HepG2 (cell line): ENCODE measurements around the gene PJA1. TPM values are rescaled to one million over a fixed set of nuclear protein-coding genes. Genes with fewer than 3 reads are reported as not detected.

Experiments used
- CHD4 ChIP-seq: fragments of 200-600 bp; sonication (generic); IDR thresholded peaks from 2 replicates; pipeline ENCODE4 v1.7.0; 2017; ENCODE audit warnings: mild to moderate bottlenecking, low read length, borderline replicate concordance
- HOXA7 ChIP-seq: sonication (generic); formaldehyde crosslinking; IDR thresholded peaks from 2 replicates; pipeline ENCODE4 v1.8.1; 2022; ENCODE audit warnings: mild to moderate bottlenecking, missing genetic modification reagents, moderate library complexity
- KDM3A ChIP-seq: IDR thresholded peaks from 2 replicates; pipeline ENCODE4 v1.6.1; 2018; ENCODE audit warnings: low read depth, missing compliant biosample characterization
- NFIC ChIP-seq: IDR thresholded peaks from 2 replicates; pipeline ENCODE4 v1.6.1; 2012; ENCODE audit warnings: mild to moderate bottlenecking, low read length, inconsistent platforms
- ZC3H4 ChIP-seq: sonication (generic); formaldehyde crosslinking; IDR thresholded peaks from 2 replicates; pipeline ENCODE4 v1.4.0; 2020; ENCODE audit warnings: missing genetic modification reagents, borderline replicate concordance
- ZNF724P ChIP-seq: sonication (generic); formaldehyde crosslinking; IDR thresholded peaks from 2 replicates; pipeline ENCODE4 v1.8.0; 2022; ENCODE audit warnings: missing genetic modification reagents, borderline replicate concordance
- ZNF766 ChIP-seq: sonication (generic); formaldehyde crosslinking; IDR thresholded peaks from 2 replicates; pipeline ENCODE4 v1.5.0; 2020; ENCODE audit warnings: missing genetic modification reagents, borderline replicate concordance
- polyA plus RNA-seq, 8 experiments: library from polyadenylated mRNA; depleted of rRNA in 3 of 8; stranded (reverse) in 7 of 8; unstranded in 1 of 8; fragments of >200 nt; fragmentation: Illumina TruSeq in 4 of 8; extraction: Trizol in 4 of 8; gene quantifications; 2 replicates each; pipeline versions ENCODE4 v1.2.1 to v1.2.3, GENCODE V29; 2011 to 2016; ENCODE audit warnings: low read depth in 4 of 8, missing spikeins in 1 of 8, mixed read lengths in 1 of 8; ENCODE audit not compliant: insufficient read depth in 1 of 8
- total RNA-seq, 5 experiments: library from RNA; depleted of rRNA; stranded (reverse); fragments of >200 nt; fragmentation: Illumina TruSeq; extraction: Trizol; gene quantifications; 2 replicates each; pipeline ENCODE4 v1.2.3, GENCODE V29; 2016; ENCODE audit warnings: low read depth in 1 of 5
- TF ChIP-seq, protein P1 (sequence below): sonication (generic); formaldehyde crosslinking; IDR thresholded peaks from 2 replicates; pipeline ENCODE4 v1.4.0; 2020; ENCODE audit warnings: missing genetic modification reagents, borderline replicate concordance
- TF ChIP-seq, protein P2 (sequence below): IDR thresholded peaks from 2 replicates; pipeline ENCODE4 v1.6.1; 2016; ENCODE audit warnings: low read depth, control low read depth

PJA1 gene
- total and polyA plus RNA-seq, 2 of the 13 experiments (the other 11 are each of a cell fraction or from before 2014, with no cell fraction given): 3.6 to 9.6 TPM

DNA sequence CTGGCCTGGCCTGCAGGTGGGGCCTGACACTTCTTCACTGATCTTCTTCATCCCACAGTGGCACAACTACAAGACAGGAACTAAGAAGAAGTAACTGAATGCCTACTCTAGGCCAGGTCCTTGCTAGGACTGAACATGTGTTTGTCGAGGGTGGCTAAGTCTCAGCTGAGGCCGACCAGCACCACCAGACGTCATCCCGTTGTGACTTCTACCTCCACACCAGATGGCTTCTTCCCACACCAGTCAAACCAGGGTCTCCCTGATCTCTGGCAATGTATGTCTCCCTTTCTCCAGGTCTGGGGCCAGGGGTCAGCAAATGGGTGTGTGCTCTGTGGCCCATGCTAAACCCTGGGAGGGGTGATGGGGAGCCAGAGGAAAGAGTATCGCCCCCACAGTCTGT lies 40.2 kb downstream of the PJA1 start (continued):
- TF ChIP-seq, protein P1, sequence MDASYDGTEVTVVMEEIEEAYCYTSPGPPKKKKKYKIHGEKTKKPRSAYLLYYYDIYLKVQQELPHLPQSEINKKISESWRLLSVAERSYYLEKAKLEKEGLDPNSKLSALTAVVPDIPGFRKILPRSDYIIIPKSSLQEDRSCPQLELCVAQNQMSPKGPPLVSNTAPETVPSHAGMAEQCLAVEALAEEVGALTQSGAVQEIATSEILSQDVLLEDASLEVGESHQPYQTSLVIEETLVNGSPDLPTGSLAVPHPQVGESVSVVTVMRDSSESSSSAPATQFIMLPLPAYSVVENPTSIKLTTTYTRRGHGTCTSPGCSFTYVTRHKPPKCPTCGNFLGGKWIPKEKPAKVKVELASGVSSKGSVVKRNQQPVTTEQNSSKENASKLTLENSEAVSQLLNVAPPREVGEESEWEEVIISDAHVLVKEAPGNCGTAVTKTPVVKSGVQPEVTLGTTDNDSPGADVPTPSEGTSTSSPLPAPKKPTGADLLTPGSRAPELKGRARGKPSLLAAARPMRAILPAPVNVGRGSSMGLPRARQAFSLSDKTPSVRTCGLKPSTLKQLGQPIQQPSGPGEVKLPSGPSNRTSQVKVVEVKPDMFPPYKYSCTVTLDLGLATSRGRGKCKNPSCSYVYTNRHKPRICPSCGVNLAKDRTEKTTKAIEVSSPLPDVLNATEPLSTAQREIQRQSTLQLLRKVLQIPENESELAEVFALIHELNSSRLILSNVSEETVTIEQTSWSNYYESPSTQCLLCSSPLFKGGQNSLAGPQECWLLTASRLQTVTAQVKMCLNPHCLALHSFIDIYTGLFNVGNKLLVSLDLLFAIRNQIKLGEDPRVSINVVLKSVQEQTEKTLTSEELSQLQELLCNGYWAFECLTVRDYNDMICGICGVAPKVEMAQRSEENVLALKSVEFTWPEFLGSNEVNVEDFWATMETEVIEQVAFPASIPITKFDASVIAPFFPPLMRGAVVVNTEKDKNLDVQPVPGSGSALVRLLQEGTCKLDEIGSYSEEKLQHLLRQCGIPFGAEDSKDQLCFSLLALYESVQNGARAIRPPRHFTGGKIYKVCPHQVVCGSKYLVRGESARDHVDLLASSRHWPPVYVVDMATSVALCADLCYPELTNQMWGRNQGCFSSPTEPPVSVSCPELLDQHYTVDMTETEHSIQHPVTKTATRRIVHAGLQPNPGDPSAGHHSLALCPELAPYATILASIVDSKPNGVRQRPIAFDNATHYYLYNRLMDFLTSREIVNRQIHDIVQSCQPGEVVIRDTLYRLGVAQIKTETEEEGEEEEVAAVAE: no peak
- TF ChIP-seq ZNF724P (CRISPR knock-in tag) (no peak), ZNF766 (CRISPR knock-in tag) (no peak), ZC3H4 (CRISPR knock-in tag) (no peak), CHD4 (no peak), KDM3A (CRISPR knock-in tag) (no peak), HOXA7 (CRISPR knock-in tag) (no peak), NFIC (no peak)
- TF ChIP-seq, protein P2, sequence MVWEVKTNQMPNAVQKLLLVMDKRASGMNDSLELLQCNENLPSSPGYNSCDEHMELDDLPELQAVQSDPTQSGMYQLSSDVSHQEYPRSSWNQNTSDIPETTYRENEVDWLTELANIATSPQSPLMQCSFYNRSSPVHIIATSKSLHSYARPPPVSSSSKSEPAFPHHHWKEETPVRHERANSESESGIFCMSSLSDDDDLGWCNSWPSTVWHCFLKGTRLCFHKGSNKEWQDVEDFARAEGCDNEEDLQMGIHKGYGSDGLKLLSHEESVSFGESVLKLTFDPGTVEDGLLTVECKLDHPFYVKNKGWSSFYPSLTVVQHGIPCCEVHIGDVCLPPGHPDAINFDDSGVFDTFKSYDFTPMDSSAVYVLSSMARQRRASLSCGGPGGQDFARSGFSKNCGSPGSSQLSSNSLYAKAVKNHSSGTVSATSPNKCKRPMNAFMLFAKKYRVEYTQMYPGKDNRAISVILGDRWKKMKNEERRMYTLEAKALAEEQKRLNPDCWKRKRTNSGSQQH (CRISPR knock-in tag): no peak
- TF ChIP-seq, all 625 proteins: peak for 0
